GM19035 (cell line): ENCODE data around the gene COX11.

ENCODE experiments used
- ATAC-seq: cut with Tn5 transposase; IDR thresholded peaks from one replicate; pipeline ENCODE4 v1.9.1; 2021; ENCODE audit not compliant: unreplicated experiment

COX11 gene

DNA sequence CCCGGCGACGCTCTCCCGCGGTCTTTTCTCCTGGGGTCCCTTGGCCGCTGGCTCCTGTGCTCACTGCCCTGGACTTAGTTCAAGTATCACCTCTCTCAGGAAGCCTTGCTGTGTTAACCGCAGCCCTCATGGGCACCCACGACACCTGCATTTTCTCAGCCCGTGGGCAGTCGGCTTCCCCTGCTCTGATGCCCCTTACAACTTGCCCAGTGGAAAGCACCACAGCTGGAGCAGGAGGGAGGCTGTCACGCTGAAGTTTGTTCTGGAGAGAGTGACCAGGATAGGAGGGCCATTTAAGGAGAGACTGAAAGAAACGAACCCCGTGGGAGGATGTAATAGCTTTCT lies 506 bp upstream of the COX11 start:
- ATAC-seq: peak; percentile 39

DNA sequence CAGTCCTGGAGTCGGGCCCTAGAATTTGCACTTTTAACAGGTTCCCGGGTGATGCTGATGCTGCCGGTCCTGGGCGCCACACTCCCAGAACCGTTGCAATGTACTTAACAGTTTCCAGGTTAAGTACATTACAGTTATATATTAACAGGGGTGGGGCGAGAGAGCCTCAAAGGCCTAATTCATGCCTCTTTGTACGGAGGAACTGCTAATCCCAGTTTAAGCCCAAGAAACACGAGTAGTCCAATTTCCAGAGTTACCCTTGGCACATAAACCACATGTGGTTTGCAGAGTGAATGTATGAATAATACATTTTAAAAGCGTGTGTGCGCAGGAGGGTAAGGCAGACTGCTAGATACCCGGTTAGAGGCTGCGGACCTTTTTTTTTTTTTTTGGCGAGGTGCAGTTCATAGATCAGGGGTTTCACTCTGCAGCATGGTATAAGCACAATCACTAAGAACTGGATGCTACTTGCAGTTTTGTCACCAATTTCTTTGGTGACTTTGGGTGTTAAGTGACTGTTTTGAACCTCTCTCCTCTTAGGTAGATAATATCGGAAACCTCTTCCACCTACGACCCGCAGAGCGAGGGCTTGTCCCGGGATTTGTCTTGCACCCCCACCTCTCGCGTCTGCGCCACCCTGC lies 713 bp downstream of the COX11 start:
- peak; percentile 27 for ATAC-seq

DNA sequence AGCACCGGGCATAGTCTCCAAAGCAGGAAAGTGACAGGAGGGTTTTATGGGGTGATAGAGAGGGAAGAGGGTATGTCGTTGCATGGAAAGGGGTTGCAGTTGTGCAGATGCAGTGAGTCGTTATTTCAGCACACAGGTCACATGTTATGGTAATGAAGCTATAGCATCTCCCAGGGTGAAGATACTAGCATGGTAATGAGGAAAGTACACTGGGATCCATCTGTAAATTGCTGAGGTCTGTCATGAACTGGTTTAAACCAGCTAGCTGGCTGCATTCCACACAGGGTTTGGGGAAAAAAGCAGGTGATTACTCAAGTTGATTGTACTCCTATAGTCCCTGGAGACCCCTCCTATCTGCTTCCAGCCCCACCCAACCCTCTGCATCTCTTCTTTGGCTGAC lies 11.7 kb downstream of the COX11 start:
- ATAC-seq: no peak

DNA sequence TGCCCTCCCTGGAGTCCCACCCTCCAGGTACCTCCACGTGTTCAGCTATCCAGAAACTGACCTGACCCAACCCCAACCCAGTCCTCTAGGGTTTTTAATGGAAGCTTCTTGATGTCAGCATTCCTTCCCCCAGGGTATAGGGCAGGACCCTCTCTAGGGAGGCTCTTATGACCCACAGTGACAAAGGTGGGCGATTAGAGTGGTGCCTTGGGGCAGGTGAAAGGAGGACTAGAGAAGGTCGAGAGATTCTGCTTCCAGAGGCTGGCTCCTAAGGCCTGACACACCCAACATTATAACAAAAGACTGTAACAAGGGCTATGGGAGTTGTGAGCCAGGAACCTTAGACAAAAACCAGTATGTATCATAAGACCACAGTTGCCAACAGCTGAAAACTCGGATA lies 17.2 kb downstream of the COX11 start:
- ATAC-seq: no peak

- ATAC-seq: no peak
Observed at GRCh38 chr17:54950116-54950515, 18.3 kb downstream of the COX11 start.

GRCh38 chr17:54948380-54948779 lies 20.1 kb downstream of the COX11 start:
- ATAC-seq: no peak

GRCh38 chr17:54947396-54947795 lies 21.1 kb downstream of the COX11 start:
- ATAC-seq: no peak

GRCh38 chr17:54945671-54946070 lies 22.8 kb downstream of the COX11 start:
- ATAC-seq: no peak

DNA sequence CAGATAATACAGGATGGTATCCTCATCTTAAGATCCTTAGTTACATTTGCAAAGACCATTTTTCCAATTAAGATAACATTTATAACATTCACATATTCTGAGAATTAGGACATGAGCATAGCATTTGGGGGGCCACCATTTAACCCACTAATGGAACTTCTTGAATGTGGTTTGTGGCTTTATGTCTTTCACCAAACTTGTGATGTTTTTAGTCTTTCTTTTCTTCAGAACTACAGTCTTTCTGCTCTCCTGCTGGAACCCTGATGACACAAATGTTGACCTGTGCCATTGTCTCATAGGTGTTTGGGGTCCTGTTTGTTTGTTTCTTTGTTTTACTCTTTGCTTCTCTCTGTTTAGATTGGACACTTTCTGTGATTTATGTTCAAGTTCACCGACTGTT lies 23.2 kb downstream of the COX11 start:
- ATAC-seq: no peak

DNA sequence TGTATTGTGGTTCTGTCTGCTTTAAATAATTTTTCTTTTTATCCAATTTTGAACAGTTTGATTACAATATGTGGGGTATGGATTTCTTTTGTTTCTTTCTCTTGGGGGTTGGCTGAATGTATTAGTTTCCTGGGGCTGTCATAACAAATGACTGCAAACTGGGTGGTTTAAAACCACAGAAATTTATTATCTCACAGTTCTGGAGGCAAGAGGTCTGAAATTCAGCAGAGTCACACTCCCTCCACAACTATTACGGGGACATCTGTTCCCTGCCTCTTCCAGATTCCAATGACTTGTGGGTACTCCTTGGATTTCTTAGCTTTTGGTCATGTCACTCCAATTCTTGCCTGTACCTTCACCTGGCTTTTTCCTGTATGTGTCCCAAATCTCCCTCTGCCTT lies 23.7 kb downstream of the COX11 start:
- ATAC-seq: no peak

DNA sequence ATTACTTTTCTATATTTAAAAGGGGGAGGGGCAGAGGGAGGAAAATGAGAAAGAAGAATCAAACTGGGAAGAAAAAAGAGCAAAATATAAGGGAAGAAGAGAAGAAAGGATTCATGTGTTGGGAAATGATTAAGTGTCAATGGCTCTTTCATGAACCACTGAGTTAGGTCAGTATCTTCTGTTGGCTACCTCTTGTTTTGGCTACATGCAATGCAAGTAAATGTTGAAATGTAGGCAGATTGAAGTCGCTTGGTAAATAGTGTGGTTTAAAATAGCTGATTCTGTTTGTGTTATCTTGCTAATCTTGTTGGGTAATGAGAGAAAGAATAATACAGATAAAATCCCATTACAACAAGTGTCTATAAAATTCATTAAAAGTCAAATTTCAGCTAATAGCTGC lies 27.2 kb downstream of the COX11 start:
- ATAC-seq: no peak

GRCh38 chr17:54937426-54937825 lies 31.0 kb downstream of the COX11 start:
- no peak for ATAC-seq

DNA sequence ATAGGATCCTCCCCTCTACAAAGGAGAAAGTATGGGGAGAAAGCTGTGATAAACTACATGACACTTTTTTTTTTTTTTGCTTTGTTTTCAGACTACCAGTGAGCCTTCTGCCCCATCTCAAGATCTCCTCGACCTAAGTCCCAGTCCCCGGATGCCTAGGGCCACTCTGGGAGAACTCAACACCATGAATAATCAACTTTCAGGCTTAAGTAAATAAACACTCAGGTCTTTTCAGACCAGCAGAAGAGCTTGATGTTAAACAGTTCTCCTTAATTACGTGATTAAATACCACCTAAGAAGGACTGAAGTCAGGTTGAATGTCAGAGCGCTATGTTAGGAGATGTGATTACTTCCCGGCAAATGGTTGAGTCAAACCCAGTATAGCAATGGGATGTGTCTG lies 31.4 kb downstream of the COX11 start:
- ATAC-seq: no peak

DNA sequence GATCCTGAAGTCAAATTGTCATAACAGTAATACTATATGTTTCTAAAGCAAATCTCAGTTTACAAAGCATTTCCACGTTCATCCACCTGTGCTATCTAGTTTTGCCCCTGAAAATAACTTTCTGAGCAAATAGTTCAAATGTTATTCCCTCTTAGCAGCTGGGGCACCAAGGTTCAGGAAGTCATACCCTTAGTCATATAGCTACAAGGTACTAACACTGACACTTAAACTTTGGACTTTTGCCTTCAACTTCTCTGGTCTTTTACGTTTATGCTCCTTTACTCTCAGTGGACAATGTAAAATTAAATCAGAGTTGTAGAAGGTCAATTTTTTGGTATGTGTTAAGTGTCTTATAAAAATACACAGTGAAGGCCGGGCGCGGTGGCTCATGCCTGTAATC lies 33.0 kb downstream of the COX11 start:
- ATAC-seq: no peak

GRCh38 chr17:54933921-54934320 lies 34.5 kb downstream of the COX11 start:
- no peak for ATAC-seq

GRCh38 chr17:54932711-54933110 lies 35.7 kb downstream of the COX11 start:
- ATAC-seq: no peak

DNA sequence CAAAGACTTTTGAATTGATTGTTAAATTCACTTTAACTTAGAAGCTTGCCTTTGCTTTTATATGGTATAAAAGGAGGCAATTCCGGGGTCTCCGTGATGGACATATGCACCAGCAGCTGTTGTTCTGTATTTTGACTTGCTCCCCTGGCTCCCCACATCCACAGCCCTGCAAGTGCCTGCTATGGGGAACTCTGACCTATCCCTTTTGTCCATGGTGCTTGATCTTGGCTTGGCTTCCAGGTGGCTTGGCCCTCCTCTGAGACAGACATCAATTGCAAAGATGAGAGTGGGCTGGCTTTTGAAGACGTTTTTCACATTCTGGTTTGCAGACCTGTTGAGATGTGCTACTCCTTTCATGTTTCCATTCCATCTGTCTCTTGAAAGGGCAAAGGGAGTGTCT lies 40.9 kb downstream of the COX11 start:
- ATAC-seq: no peak

DNA sequence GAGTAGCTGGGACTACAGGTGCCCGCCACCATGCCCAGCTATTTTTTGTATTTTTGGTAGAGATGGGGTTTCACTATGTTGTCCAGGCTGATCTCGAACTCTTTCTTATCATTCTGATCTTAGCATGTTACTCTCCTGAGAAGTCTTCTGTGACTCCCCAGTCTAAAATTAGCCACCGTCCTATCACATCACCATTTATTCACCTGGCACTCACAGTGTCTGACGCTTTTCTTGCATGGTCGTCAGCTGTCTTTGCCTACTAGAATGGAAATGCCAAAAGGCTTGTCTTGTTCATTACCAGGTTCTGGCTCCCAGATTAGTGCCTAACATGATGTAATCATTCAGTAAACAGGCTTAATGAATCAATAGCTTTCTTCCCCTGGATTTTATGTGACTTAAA lies 44.0 kb downstream of the COX11 start:
- ATAC-seq: no peak

DNA sequence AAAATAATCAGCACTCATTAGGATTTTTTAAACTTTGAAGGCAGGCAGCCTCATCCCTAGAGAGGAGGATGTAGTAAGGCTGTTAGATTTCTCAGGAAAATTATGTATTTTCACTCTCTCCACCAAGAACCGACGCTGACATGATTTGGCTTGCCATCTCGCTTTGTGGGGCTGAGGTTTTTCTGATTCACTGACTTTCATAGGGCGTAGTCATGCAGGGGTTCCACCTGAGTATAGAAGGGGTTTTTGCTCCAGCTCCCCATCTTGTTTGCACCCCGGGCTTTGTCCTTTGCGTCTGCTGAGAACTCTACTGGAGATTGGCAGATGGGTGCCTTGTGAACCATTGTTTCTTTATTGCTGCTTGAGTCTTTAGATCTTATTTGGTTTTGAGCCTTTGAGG lies 47.6 kb downstream of the COX11 start:
- no peak for ATAC-seq

DNA sequence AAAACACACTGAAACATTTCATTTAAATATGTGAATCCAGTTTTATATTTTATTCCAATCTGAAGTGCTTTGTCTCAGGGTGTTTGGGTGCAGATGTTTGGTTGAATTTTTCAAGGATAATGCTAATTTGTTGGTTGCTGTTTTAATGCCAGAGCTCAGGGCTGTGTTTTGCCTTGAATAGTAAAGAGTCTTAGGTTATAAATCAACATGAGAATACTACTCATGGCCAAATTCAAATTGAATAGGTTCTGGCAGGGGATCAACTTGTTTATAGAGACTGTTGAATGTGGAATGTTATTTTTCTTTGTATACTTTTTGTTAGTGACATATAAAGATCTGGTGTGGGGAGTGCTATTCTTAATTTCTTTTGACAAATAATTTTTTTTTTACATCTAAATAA lies 49.0 kb downstream of the COX11 start:
- ATAC-seq: no peak

GRCh38 chr17:54916721-54917120 lies 51.7 kb downstream of the COX11 start:
- no peak for ATAC-seq
